ENCODE measurements around the gene RFX3.

DNA sequence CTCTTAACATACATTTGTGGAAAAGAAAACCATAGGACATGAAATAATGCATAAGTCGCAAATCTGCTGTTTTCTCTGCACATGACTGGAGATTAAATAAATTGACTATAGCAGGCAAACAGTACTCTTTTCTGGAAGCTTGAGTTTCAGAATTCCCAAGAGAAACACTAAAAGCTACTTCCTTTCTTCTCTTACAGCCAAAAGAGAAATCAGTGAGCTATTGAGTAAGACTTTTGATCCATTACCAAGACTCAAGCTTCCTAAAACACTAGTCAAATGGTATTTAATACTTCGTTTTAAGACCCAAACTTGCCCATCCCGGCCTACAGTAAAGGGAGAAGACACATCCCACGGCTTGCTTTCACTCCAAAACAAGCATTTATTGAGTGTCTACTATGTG is 346.1 kb downstream of the RFX3 start:
- TF ChIP-seq, protein P1, sequence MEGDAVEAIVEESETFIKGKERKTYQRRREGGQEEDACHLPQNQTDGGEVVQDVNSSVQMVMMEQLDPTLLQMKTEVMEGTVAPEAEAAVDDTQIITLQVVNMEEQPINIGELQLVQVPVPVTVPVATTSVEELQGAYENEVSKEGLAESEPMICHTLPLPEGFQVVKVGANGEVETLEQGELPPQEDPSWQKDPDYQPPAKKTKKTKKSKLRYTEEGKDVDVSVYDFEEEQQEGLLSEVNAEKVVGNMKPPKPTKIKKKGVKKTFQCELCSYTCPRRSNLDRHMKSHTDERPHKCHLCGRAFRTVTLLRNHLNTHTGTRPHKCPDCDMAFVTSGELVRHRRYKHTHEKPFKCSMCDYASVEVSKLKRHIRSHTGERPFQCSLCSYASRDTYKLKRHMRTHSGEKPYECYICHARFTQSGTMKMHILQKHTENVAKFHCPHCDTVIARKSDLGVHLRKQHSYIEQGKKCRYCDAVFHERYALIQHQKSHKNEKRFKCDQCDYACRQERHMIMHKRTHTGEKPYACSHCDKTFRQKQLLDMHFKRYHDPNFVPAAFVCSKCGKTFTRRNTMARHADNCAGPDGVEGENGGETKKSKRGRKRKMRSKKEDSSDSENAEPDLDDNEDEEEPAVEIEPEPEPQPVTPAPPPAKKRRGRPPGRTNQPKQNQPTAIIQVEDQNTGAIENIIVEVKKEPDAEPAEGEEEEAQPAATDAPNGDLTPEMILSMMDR (IDR thresholded peaks at IDR 0.05; ENCODE audit: low read depth, low read length, poor library complexity, severe bottlenecking), result no peak
- no peak for TF ChIP-seq EZH2phosphoT487 (IDR thresholded peaks at IDR 0.05; ENCODE audit: borderline replicate concordance, low read length)

All from DOHH2 (cell line).